HG03064 (cell line): ENCODE results near the gene BEX3.

Source experiments
- ATAC-seq: cut with Tn5 transposase; IDR thresholded peaks from one replicate; pipeline ENCODE4 v1.9.1; 2021; ENCODE audit warnings: low read depth; ENCODE audit not compliant: unreplicated experiment

BEX3 gene

DNA sequence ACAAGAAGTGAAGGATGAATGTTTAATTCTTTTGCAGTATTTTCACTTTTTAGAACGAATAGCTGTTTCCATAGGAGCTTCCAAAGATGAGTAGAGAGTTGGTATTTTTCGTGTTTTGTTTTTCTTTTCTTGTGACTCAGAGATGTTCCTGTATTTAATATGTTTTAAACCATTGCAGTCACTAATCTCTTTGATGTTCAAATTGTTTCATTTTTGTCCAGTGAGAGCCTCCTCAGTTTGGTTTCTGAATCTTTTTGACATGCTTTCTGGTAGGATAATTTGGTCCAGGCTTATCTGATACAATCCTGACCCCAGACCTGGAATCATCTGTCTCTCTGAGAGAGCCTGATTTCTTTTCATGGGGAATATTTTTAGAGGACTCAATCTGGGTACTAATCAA, 41.6 kb downstream of the BEX3 start:
- no peak for ATAC-seq

DNA sequence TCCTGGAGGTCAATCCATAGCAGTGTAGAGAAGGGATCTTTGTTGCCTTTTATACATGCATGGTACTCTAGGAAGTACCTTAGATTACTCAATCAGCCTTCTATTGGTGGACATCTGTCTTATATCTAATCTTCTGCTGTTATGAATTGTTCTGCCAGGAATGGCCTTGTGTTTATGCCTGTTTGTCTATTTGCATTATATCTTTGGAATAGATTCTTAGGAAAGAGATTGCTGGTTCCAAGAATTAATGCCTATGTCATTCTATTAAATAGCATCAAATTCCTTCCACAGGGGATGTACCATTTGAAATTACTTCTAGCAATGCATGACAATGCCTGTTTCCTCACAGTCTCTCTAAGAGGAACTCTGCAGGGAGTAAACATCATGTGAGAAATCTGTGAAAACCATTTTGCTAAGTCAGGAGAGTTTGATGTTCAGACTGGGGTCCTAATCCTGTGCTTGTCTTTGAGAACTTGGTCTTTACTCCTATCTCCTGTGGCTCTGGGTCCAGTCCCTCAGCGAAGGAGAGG, 42.5 kb downstream of the BEX3 start:
- ATAC-seq, result no peak

DNA sequence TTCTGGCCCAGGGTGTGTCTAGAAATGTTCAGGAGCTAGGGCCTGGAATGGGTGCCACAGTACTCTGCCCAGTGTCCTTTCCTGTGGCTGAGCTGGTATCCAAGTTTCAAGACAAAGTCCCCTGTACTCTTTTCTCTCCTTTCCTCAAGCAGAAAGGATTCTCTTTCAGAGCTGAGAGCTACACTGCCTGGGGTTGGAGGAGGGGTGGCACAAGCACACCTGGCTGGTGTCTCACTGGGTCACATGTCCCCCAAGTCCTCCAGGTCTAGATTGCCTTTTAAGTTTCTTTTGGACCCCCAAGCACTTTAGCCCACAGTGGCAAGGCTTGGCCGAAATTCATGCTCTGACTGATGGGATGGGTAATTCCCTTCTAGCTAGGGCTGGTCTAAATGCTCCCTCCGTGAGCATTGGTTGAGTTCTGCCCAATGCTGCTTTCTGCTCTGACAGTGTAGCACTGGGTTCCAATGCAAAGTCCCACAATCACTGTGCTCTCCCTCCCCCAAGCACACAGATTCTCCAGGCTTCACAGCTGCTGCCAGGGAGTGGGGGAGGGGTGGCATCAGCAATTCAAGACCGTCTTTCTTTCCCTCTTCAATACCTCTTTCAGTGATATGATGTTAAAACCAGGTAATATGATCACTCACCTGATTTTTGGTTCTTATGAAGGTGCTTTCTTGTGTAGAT, 47.8 kb downstream of the BEX3 start:
- ATAC-seq, result no peak
